GM19452 (cell line): ENCODE data around the gene HECA.

ENCODE experiments used
- ATAC-seq: cut with Tn5 transposase; IDR thresholded peaks from one replicate; pipeline ENCODE4 v1.9.1; 2021; ENCODE audit not compliant: unreplicated experiment

Gene HECA

DNA sequence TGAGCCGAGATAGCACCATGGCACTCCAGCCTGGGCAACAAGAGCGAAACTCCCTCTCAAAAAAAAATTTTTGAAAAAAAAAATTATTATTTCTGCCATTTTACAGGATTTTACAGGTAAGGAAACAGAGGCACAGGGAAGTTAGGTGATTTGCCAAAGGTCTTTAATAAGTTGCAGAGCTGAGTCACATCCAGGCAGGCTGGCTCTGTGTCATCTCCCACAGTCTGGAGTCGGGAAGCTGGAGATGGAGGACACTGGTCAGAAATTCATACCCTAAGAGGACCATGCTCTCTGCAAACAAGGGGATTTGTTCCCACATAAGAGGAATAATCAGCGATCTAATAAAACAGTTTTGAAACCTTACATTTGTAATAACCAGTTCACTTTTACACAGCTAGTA is 24.1 kb downstream of the HECA start:
- no peak for ATAC-seq

DNA sequence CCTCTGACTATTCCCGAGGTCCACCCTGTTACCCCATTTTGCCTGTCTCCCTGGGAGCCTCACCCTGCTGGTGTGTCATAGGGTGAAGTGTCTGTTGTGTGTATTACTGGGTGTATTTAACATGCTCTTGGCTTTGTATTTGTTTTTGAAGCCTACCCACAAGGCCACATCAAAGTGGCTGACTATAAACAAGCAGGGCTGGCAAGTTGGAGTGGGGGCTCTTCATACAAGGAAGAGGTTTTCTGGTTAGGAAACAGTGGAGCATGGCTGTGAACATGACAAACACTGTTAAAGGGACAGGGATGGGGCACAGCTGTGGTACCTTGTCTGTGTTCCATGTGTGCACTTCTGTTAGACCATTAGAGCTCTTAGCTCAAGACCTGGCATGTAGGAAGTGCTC is 26.3 kb downstream of the HECA start:
- ATAC-seq = peak; percentile 26

DNA sequence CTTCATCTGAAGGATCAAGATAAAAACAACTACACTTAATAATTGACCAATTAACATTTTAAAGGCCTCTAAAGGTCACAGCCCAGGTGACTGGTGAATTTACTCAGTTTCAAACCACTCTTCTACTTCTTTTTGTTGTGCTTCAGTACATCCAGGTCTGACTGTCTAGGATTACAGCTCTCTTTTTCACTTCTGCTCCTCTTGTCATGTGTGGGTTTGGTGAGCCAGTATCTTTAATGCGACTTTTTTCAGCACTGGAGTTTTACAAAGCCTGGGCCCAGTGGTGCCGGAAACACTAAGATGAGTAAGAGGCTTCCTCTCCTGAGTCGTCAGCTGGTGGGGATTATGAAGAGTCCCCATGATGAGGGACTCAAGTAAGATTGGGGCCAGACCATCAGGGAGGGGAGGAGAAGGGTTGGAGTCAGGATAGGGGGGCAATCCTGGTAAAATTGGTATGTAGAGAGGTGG is 27.0 kb downstream of the HECA start:
- peak; percentile 97 for ATAC-seq

DNA sequence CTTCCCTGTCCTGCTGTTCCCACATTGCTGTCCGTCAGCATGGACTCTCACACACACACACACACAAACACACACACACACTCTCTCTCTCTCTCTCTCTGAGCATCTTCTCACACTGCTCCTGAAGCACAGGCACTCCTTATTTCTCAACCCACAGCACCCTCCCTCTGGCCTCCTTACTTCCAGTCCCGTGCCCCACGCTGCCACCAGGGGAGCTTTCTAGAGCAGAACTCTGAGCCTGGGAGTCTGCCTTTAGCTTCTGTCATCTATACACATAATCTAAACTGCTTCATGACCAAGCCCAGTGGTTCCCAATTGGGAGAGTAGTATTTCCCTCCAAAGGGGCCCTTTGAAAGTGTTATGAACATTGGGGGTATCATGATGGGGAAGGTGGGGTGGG is 29.1 kb downstream of the HECA start:
- no peak for ATAC-seq

DNA sequence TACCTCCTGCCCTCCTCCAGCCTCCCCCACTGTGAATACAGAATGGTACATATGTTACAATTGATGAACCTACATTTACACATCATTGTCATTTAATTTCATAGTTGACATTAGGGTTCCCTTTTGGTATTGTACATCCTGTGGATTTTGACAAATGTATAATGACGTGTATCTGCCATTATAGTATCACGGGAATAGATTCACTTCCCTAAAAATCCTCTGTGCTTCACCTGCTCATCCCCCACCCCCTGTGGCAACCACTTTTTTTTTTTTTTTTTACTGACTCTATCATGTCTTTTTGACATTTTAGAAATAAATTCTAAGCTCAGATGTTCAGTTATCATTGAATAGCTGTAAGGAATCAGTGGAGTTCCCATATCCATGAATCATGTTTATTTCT is 30.4 kb downstream of the HECA start:
- ATAC-seq = no peak

DNA sequence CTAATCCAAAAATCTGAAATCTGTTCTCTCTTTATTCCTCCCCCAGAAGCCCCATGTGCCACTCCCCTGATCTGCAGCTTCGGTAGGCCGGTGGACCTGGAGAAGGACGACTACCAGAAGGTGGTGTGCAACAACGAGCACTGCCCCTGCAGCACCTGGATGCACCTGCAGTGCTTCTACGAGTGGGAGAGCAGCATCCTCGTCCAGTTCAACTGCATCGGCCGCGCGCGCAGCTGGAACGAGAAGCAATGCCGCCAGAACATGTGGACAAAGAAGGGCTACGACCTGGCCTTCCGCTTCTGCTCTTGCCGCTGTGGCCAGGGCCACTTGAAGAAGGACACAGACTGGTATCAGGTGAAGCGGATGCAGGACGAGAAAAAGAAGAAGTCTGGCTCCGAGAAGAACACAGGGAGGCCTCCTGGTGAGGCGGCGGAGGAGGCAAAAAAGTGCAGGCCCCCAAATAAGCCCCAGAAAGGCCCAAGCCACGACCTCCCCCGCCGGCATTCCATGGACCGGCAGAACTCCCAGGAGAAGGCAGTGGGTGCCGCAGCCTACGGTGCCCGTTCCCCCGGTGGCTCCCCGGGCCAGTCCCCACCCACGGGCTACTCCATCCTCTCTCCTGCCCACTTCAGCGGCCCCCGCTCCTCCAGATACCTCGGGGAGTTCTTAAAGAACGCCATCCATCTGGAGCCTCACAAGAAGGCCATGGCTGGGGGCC is 31.5 kb downstream of the HECA start:
- ATAC-seq = no peak

DNA sequence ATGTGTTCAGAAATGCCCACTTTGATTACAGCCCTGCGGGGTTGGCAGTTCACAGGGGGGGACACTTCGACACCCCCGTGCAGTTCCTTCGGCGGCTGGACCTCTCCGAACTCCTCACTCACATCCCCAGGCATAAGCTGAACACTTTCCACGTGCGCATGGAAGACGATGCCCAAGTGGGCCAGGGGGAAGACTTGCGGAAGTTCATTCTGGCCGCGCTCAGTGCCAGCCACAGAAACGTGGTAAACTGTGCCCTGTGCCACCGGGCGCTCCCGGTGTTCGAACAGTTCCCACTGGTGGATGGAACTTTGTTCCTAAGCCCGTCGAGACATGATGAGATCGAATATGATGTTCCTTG is 32.1 kb downstream of the HECA start:
- no peak for ATAC-seq

DNA sequence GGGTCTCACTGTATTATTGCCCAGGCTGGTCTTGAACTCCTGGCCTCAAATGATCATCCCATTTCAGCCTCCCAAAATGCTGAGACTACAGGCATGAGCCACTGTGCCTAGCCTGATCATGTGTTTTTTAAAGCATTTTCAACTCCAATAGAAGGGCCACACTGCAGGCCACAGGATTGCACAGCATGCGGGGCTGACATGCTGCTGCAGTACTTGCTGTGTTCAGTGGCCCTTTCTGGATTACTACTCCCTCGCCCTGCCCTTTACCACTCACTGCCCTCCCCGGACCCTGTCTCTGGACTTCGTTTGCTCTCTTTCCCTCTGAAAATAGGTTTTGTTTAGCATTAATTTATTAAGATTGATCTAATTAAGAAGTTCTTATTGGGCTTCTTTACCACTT is 37.3 kb downstream of the HECA start:
- no peak for ATAC-seq

DNA sequence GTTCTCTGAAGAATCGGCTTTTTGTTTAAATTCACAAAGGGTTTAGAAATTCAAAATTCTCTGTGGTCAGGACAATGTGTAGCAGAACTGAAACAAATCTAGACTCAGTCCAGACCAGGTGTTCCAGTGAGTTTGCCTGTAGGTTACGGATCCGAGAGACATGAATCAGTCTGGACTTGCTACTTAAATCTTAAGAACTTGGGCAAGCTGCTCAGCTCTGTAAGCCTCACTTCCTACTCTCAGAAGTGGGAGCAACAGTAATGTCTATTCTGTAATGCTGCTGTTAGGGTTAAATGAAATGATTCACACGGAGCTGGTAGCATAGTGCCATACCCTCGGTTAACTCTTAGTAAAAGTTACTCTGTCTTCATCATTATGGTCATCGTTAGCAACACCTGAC is 37.7 kb downstream of the HECA start:
- no peak for ATAC-seq

DNA sequence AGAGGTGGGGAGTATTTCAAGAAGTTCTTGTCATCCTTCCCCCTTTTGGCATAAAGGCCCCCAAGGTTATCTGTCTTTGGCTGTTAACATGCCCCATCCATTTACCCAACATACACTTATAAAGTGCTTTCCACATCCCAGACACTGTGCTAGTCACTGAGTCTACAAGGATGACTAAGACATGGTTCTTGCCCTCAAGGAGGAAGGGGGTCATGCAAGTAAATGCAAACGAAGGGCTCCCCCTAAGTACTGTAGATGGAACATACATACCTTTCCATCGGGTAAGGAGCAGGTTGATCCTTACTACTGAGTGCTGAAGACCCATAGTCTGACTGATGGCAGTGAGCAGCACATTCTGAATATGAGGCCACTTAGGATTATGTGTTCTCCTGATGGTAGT is 38.3 kb downstream of the HECA start:
- no peak for ATAC-seq

DNA sequence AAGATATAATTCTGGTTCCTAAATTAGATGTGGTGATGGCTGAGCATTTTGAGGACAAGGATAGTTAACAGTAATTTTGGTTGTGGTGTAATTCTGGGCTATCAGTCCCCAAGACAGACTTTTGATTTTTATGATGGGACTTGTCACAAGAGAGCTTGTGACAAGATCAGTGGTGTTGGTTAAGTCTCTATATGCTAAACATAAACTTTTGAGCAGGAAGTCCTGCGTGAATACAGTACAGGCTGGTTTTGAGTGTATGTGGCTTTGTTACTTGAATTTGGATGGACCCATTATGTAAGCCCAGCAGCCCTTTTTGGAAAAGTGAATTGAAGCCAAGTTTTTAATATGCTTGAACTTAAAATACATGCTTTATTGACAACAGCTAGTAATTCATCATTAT is 38.9 kb downstream of the HECA start:
- ATAC-seq = no peak

DNA sequence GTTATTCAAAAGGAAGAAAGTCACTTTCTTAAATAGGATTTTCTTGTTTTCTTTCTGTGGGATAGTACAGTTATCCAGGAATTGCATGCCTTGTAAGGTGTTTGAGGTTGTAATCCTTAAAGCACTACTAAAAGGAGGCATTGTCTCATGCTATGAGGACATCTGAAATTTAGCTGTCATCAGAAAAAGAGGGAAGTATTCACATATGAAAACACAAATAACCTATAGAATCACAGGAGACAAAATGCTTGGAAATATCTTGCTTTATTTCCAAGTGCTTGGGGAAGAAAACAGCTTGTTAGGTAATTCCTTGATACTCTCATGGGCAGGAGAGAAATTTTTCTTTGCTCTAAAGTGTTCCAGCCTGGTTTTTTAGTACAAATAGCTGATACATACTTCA is 40.1 kb downstream of the HECA start:
- ATAC-seq = no peak

DNA sequence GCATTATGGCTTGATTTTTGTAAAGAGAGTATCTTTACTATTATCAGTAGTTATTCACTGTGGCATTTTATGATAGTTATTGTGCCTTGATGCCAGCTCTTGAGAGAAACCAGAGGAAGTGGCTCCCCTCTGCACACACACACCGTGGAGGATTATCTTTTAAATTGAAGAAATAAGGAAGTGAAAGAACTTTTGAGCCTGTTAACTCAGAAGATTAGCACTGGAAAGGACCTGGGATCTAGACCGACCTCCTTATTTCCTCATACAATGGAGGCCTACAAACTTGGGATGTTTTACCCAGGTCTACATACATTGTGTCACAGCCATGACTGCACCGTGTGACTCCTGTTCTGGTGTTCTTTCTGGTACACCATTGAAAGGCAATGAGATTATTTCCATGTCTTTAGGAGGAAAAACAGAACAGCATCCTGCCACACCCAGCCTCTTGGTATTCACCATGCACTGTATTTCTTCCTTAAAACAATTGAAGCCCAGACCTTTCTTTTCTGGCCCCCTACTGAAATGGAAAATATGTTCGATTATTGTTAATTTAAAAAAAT is 40.6 kb downstream of the HECA start:
- no peak for ATAC-seq

DNA sequence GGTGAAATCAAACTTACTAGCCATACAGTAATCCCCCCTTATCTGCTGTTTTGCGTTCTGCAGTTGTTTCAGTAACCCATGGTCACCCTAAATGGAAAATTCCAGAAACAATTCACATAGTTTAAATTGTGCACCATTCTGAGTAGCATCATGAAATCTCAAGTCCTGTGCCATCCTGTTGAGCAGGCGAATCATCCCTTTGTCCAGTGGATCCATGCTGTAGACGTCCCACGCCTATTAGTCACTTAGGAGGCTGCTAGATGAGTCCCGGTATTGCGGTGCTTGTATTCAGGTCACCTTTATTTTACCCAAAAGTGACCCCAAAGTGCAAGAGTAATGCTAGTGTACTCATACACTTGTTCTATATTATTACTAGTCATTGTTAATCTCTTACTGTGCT is 46.4 kb downstream of the HECA start:
- no peak for ATAC-seq

DNA sequence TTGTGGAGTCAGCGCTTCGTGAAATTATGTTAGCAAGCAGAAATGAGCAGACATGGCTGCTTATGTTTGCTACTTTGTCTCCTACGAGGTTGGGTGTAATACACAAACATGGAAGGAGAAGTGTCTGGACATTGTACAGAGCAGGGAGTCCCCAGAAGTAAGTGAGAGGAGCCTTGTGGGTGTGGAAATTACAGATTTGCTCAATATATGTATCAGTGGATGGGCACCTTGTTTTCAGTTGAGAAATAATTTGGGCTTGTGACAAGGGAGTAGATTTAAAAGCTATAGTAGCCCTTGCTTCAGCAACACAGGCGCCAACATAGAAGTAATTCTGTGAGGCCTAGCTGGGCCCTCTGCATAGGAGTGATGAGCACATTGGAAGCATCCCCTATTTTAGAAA is 49.2 kb downstream of the HECA start:
- no peak for ATAC-seq

DNA sequence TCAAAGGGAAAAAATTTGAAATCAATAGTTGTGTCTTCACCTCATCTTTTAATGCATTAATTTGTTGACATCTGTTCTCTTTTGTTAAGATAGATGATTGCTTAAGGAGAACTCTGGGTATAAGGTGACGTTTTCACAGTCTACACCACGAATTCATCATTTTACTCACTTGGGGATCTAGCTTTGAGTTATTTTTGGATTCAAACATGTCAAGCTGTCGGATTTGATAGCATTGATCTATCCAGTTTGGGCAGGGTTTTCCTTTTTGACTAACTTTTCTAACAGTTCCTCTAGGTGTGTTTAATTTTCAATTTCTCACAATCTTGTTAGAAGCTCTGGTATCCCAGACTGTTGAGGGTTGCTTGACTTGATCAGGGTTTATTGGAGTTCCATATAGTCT is 49.6 kb downstream of the HECA start:
- ATAC-seq = no peak

DNA sequence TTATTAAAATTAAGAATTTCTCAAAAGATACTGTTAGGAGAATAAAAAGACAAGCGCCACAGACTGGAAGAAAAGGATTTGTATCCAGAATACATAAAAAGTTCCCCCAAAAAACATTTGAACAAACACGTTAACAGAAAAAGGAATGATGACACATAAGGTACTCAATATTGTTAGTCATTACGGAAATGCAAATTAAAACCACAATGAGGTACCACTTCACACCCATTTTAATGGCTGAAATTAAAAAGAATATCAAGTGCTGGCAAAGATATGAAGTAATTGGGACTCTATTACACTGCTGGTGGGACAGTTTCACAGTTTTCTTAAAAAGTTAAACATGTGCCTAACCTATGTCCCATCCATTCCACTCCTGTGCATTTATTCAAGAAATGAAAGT is 51.4 kb downstream of the HECA start:
- no peak for ATAC-seq

DNA sequence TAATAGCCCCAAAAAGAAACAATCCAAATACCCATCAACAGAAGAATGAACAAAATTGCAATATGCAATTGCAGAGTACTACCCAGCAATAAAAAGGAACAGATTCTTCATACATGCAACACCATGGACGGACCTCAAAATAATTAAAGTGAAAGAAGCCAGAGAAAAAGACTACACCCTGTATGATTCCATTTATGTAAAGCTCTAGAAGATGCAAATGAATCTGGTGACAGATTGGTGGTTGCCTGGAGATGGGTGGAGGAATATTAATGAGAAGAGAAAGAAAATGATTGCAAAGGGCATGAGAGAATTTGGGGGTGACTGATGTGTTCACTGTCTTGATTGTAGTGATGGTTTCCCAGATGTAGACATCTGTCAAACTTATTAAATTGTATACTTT is 51.8 kb downstream of the HECA start:
- ATAC-seq = no peak

DNA sequence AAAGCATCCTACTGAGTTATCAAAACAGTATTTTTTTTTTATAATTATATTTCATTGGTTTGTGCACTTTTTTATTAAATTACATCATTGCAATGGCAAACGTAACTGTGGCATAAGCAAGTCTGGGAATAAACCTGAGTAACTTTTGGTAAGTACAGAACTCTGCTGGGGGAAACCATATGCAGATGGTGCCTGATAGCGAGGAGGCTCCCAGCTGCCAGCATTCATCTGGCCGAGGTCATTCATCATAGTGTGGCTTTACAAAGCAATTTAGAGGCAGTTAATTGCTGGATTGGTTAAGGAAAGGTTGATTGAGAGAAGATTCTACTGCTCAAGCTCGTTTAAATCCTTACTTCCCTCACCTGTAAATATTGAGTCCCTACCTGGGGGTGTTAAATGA is 52.6 kb downstream of the HECA start:
- ATAC-seq = no peak

DNA sequence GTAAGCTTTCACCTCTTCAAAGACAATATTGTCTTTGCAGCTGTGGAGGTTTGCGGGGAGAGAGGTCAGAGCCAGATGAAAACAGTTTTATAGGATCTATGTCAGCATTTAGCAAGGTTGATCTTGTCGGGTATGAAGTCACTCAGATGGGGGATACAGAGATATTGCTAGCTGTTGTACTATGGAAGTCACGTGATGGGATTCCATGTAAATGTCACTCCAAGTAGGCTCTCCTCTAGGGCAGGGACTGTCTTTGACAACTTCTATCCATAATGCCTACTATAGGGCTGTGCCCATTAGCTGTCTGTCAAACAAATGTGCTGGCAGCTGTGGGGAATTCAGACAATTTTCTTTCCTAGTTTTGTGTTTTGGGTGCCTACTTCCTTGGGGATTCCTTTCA is 54.8 kb downstream of the HECA start:
- no peak for ATAC-seq

DNA sequence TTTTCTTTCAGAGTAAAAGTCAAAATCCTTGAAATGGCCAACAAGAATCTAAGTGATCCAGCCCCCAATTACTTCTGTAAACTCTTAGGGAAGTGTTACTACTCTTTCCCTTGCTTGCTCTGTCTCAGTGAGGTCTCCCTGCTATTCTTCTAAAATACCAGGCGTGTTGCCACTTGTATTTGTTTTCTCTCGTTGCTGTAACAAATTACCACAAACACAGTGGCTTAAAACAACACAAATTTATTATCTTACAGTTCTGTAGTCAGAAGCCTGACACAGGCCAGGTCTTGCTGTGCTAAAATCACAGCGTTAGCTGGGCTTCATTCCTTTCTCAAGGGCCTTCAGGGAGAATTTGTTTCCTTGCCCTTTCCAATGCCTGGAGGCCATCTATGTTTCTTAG is 59.9 kb downstream of the HECA start:
- no peak for ATAC-seq

DNA sequence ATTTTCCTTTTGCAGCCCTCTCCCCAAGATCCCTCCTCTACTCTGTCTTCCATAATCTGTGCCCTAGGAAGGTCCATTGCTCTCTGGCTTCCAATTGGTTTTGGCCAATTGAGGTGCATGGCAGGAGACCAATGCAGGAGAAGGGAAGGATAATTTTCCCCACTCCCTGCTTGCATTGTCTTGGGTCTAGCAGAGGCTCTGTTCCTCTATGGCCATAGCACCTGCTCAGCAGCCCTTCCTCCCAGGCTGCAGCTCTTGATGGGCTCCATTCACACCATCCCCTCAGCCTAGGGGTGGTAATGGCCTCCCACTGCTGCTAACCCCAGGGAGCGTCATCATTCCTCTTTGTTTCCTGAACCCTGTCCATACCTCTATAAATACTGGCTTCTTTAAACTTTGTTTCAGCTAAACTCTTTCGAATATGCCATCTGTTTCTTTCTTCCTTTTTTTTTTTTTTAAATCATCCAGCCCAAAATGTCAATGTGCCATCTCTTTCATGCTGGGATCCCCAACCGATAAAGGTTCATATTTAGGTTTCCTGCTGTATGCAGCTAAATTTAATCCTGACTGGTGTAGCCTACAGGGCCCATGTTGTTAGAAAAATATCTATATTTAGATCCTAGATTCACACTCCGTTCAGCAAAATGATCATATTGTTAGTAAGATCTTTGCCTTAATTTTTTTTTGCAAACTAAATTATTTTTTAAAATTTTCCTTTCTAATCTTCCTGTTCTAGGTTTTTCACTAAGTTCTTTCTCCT is 63.8 kb downstream of the HECA start:
- ATAC-seq = no peak

DNA sequence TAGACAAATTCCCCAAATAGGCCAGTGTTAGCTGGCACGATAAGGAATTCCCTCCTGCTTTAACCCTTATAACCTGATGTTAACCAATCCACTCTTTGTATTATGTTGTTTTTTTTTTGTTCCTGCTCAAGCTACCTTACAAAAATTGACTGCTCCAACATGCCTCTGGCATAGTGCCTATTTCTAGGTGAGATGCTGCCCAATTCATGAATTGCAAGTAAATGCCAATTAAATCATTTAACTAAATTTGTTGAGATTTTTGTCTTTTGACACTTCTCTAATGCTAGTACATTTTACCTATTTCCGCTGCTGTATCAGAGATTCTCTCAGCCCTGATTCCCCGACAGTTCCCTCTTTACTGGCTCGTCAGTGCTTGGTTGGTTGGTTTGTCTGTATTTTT is 66.5 kb downstream of the HECA start:
- no peak for ATAC-seq
